GM12878 (cell line): ENCODE results near the gene SLX9. TPM values are rescaled to one million over a fixed set of nuclear protein-coding genes. Genes with fewer than 3 reads are reported as not detected.

Experiments used
- ATAC-seq: fragments of 200-7000 bp; cut with Tn5 transposase; 3 replicates; pipeline ENCODE4 v1.9.1; 2020; ENCODE audit warnings: mild to moderate bottlenecking, moderate library complexity
- BruUV-seq: library from RNA; stranded (reverse); fragments of 400-500 nt; replicated peaks from 2 replicates; lab custom pipeline; 2021; lab: Mats Ljungman, UMichigan
- CTCF ChIA-PET: fragments of 300-600 bp; sonication (Branson Sonifier 250); formaldehyde crosslinking; extraction: SDS; loops from one replicate; lab custom pipeline; 2021; ENCODE audit warnings: inconsistent platforms; lab: Yijun Ruan, JAX
- POLR2A ChIA-PET: fragments of 350-600 bp; formaldehyde crosslinking; extraction: SDS; loops from one replicate; lab custom pipeline; 2021; ENCODE audit warnings: inconsistent platforms; lab: Charles Lee
- RAD21 ChIA-PET: fragments of 300-600 bp; sonication (Branson Sonifier 250); formaldehyde crosslinking; loops from one replicate; lab custom pipeline; 2023; ENCODE audit warnings: antibody characterized with exemption; ENCODE audit not compliant: unreplicated experiment; lab: Charles Lee
- SMC1A ChIA-PET: fragments of 300-600 bp; sonication (Branson Sonifier 250); formaldehyde crosslinking; loops from one replicate; lab custom pipeline; 2023; ENCODE audit not compliant: unreplicated experiment, uncharacterized antibody; lab: Charles Lee
- DNase-seq: peaks from one replicate; pipeline ENCODE4 v3.0.0-alpha.2; 2011; ENCODE audit warnings: low read depth, low spot score
- FAIRE-seq: peaks from 3 replicates; lab custom pipeline; 2011; peaks lifted over from hg19 to GRCh38; lab: Jason Lieb, UNC
- H2AFZ ChIP-seq: 2 replicates; pipeline ENCODE4 v1.6.0; 2011; ENCODE audit warnings: low read depth, low read length, control low read depth; ENCODE audit not compliant: control insufficient read depth
- H3K27ac ChIP-seq: 2 replicates; pipeline ENCODE4 v1.5.1; 2011; ENCODE audit warnings: control low read depth; ENCODE audit not compliant: control insufficient read depth, insufficient read depth
- H3K27me3 ChIP-seq, 2 experiments: replicated peaks in 1 of 2; 2 replicates each; pipeline versions ENCODE4 v1.6.0 to v1.6.1; 2011; ENCODE audit warnings: low read length in 1 of 2; ENCODE audit not compliant: control insufficient read depth in 2 of 2, insufficient read depth in 2 of 2
- H3K36me3 ChIP-seq, 2 experiments: 2 replicates each; pipeline ENCODE4 v1.5.1; 2011; ENCODE audit warnings: low read length in 1 of 2; ENCODE audit not compliant: control insufficient read depth in 2 of 2, insufficient read depth in 2 of 2
- H3K4me1 ChIP-seq: 2 replicates; pipeline ENCODE4 v1.6.1; 2011; ENCODE audit warnings: mild to moderate bottlenecking, low read length, moderate library complexity, mixed read lengths; ENCODE audit not compliant: control insufficient read depth, insufficient read depth
- H3K4me2 ChIP-seq: 2 replicates; pipeline ENCODE4 v1.6.0; 2011; ENCODE audit warnings: control low read depth; ENCODE audit not compliant: control insufficient read depth, insufficient read depth
- H3K4me3 ChIP-seq: fragments of 200-600 bp; sonication (generic); 2 replicates; pipeline ENCODE4 v1.5.1; 2016
- H3K79me2 ChIP-seq: 2 replicates; pipeline ENCODE4 v1.6.0; 2011; ENCODE audit warnings: low read length; ENCODE audit not compliant: control insufficient read depth, insufficient read depth
- H3K9ac ChIP-seq: 2 replicates; pipeline ENCODE4 v1.8.0; 2011; ENCODE audit warnings: low read length, control low read depth, mixed read lengths; ENCODE audit not compliant: control insufficient read depth, insufficient read depth
- H3K9me3 ChIP-seq: replicated peaks from 3 replicates; pipeline ENCODE4 v1.5.1; 2011; ENCODE audit warnings: mild to moderate bottlenecking, low read length; ENCODE audit not compliant: control insufficient read depth, insufficient read depth
- H4K20me1 ChIP-seq: 2 replicates; pipeline ENCODE4 v1.6.0; 2011; ENCODE audit not compliant: control insufficient read depth, insufficient read depth
- PAX8 ChIP-seq: fragments of 450-650 bp; IDR thresholded peaks from 2 replicates; pipeline ENCODE4 v1.6.1; 2017; ENCODE audit warnings: mild to moderate bottlenecking, moderate library complexity
- USF1 ChIP-seq: IDR thresholded peaks from 2 replicates; pipeline ENCODE4 v1.6.1; 2011; ENCODE audit warnings: borderline replicate concordance, low read depth, mild to moderate bottlenecking, moderate library complexity, mixed read lengths, low read length; ENCODE audit not compliant: insufficient read depth; ENCODE audit errors: extremely low read length
- WGBS: methylation state at CpG from one replicate; pipeline ENCODE4 v1.1.6; 2016; ENCODE audit warnings: low lambda C conversion rate; ENCODE audit not compliant: insufficient replicate concordance, insufficient coverage; ENCODE audit errors: missing lambda C conversion rate; 5-methylcytosine and 5-hydroxymethylcytosine counted together
- in situ Hi-C: fragments of 300-500 bp; cut with MboI; formaldehyde crosslinking; loops from 9 replicates; pipeline ENCODE4 v1.14.3; 2018; ENCODE audit warnings: mixed read lengths
- intact Hi-C: fragments of 100-400 bp; cut with micrococcal nuclease; formaldehyde crosslinking; loops from one replicate; pipeline ENCODE4 v1.14.2; 2022; ENCODE audit not compliant: unreplicated experiment
- polyA plus RNA-seq, 11 experiments: library from polyadenylated mRNA; depleted of rRNA in 4 of 11; unstranded in 6 of 11; stranded (reverse) in 5 of 11; fragments of >200 nt; fragmentation: Nextera tagmentation in 4 of 11; fragmentation: Illumina TruSeq in 1 of 11; extraction: Ambion mirVana in 4 of 11; extraction: Trizol in 1 of 11; gene quantifications; 1 replicate in 1 of 11; 2 replicates in 10 of 11; pipeline versions ENCODE4 v1.2.1 to v1.2.3, GENCODE V29; 2011 to 2016; ENCODE audit warnings: inconsistent platforms in 2 of 11, missing spikeins in 2 of 11, low read depth in 1 of 11
- total RNA-seq, 4 experiments: library from RNA; depleted of rRNA in 3 of 4; stranded (reverse); fragments of >200 nt in 3 of 4; fragmentation: Illumina TruSeq in 1 of 4; extraction: Trizol in 1 of 4; gene quantifications; 2 replicates each; pipeline versions ENCODE4 v1.2.1 to v1.2.3, GENCODE V29; 2013 to 2021

SLX9 gene
- total and polyA plus RNA-seq, 10 of the 15 experiments (the other 5 are each of a cell fraction or from before 2014, with no cell fraction given): 0.69 to 81.3 (median 33.9) TPM

GRCh38 chr21:44969931-44970755 lies 30.3 kb downstream of the SLX9 start:
- no peaks in the 10 kb centered on the region for H3K27me3 ChIP-seq
- RAD21 ChIA-PET: interaction anchor here (1.7 to 1.9 kb wide), 2 partner anchors 159 to 168 kb away, joined by 4 to 6 read pairs; no protein-coding TSS in a partner anchor
- no peak overlapping the region for H3K9ac ChIP-seq
- SMC1A ChIA-PET: interaction anchor here (0.8 kb wide), 1 partner anchor 170 kb away, joined by 3 read pairs; no protein-coding TSS in a partner anchor
- H3K27ac ChIP-seq: no peak overlapping the region
- no peaks in the 10 kb centered on the region for H4K20me1 ChIP-seq
- FAIRE-seq: no peak
- H3K4me2 ChIP-seq: no peak overlapping the region
- no peak overlapping the region for H3K4me3 ChIP-seq
- intact Hi-C loops (no loop called here), in situ Hi-C loops (no loop called here)
- peaks cover 8 to 28% of the 10 kb centered on the region in 2 experiments; a peak in 3 of 4 replicates for H3K36me3 ChIP-seq
- BruUV-seq: no TSS peak
- no peaks in the 10 kb centered on the region for H3K79me2 ChIP-seq
- no peaks in the 10 kb centered on the region; the same call in 2 of the 3 replicates for H3K9me3 ChIP-seq
- DNase-seq: no peak
- WGBS: 92% methylated on average over 24 of the region's 24 CpGs
- no peak for ATAC-seq
- POLR2A ChIA-PET: no interaction called here
- peaks cover 4% of the 10 kb centered on the region for H3K4me1 ChIP-seq
- CTCF ChIA-PET: interaction anchor here (1.3 kb wide), 1 partner anchor 168 kb away, joined by 3 read pairs; no protein-coding TSS in a partner anchor
- H2AFZ ChIP-seq: no peak overlapping the region
- no peak for TF ChIP-seq PAX8
- peak; percentile 6 for TF ChIP-seq USF1
